Epidermal melanocyte (primary cell): Measurements from ENCODE around the gene TIMM10B.

Source experiments
- DNase-seq: peaks from one replicate; pipeline ENCODE4 v3.0.0; 2011; ENCODE audit warnings: low spot score; ENCODE audit not compliant: insufficient read length

Gene TIMM10B

GRCh38 chr11:6469599-6469998 is 11.7 kb upstream of the TIMM10B start:
- no peak for DNase-seq

DNA sequence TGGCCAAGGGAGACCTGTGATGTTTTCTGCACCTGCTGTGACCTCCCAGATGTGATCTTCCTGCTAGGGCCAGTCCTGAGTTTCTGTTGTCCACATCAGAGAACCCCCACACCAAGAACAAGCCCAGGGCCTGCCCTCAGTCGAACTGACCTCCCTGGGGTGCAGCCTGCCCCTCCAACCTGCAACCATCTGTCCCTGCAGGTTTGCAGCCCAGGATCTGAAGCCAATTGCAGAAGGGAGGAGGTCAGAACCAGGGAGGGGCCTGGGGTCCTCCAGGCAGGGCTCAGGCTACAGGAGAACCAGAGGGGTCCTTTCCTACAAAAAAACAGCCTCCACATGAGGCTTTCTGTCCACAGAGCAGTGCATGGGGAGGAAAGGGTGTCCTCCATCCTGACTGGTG is 8.4 kb upstream of the TIMM10B start:
- DNase-seq: no peak

GRCh38 chr11:6473451-6474412 is 7.6 kb upstream of the TIMM10B start, which contains the start of gene TRIM3:
TRIM3 (minus strand) TSS chr11:6473941; CDS start chr11:6465695, 8,246 bp downstream.
- DNase-seq: peak; percentile 96

- DNase-seq: no peak
Observed at GRCh38 chr11:6474413-6474792, 6.9 kb upstream of the TIMM10B start.

DNA sequence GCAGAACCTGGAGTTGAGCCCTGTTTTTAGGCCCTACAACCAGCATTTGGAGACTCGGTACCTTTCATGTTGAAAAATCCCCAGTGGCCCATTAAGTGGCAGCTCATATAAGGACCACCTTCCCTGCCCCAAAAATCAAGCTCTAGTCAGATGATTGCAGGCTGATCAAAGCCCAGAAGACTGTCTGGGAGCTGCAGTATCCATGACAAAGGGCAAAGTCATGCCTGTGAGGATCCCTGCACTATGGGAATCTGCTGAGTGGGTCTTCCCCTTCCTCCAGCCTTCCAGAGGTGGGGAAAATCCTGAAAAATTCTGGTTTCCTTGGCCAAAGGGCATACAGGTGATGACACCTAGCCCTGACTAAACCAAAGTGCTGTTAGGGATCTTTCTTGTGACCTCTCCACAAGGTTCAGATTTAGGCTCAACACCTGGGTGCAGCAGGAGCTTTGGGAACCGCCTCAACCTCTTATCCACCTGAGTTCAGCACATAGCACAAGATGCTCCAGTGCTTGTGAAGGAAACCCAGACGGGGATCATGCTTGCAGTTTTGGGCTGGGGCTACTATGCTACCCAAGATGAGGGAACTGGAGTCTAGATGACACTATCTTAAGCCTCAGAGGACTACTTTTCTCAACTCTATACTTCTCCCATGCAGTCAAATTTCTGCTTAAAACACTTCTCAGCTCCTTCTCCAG is 6.3 kb upstream of the TIMM10B start:
- no peak for DNase-seq

GRCh38 chr11:6475936-6476335 is 5.4 kb upstream of the TIMM10B start:
- DNase-seq: no peak

DNA sequence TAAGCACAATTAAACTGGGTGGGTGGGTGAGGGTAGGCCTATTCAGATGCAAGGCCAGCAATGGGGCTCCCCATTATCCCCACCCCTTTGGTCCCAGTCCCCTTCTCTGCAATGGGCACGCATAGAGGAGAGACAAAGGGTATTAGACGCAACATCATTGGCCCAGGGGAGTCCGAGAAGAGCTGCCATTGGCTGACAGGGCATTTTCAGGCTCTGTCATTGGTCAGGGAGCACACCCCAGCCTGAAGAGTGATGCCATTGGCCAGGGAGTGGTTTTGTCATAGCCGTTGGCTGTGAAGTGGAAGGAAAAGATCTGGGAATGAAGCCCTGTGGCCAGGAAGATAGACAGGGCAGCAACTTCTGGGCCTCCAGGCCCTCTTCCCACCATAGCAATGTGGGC is 4.7 kb upstream of the TIMM10B start:
- DNase-seq: no peak

GRCh38 chr11:6480299-6480914 is 894 bp upstream of the TIMM10B start:
- no peak for DNase-seq

GRCh38 chr11:6481924-6482275 is 599 bp downstream of the TIMM10B start:
- DNase-seq: no peak

DNA sequence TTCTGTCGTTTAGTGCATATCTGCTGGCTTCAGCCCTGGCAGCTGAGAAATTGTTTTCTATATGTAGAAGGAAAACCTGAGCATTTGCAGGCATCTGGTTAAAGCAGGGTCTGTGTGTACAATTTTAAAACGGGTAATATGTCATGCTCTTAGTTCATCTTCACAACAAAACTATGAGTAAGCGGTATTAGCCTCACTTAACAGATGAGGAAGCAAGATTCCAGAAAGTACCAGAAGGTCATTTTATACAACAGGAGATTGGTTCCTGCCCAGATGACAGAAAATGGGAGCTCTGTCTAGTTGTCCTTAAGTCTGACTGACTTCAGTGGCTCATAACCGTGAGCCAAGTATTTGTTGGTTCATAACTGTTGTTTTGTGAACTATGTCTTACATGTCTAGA is 1.1 kb downstream of the TIMM10B start:
- no peak for DNase-seq

GRCh38 chr11:6483015-6483414 is 1.7 kb downstream of the TIMM10B start:
- no peak for DNase-seq

DNA sequence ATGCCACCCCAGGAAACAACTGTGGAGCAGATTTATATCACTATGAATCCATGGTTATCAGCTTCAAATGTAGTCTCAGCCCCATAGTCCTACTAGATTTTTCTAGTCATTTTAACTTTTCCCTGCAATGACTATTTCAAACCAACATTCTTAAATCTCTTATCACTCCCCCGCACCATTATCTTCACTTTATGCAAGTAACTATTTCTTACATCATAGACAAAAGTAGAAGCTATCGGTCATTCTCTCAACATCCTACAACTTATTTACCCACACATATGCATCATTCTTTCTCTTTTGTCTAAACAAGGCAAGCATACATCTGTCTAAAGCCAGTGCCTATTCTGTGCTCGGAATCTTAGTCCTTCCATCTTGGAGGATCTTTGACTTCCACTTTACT is 4.4 kb downstream of the TIMM10B start:
- no peak for DNase-seq

GRCh38 chr11:6486256-6486655 is 5.0 kb downstream of the TIMM10B start:
- DNase-seq: no peak

DNA sequence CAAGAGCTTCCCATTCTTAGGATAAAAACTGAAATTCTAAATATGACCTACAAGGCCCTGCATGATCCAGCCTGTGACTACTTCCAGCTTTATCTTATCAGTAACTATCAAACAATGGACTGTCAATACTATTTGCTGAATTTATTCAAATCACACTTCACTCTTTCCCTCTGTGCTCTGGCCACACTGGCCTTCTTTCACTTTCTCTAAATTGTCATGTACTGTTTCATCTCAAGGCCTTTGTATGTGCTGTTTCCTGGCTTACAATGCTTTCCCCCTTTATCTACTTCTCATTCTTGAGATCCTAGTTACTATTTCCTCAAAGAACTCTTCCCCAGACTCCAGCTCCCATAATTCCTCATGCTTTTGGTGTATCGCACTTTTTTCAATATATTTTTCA is 5.6 kb downstream of the TIMM10B start:
- no peak for DNase-seq

GRCh38 chr11:6488342-6488741 is 7.0 kb downstream of the TIMM10B start:
- DNase-seq: no peak

DNA sequence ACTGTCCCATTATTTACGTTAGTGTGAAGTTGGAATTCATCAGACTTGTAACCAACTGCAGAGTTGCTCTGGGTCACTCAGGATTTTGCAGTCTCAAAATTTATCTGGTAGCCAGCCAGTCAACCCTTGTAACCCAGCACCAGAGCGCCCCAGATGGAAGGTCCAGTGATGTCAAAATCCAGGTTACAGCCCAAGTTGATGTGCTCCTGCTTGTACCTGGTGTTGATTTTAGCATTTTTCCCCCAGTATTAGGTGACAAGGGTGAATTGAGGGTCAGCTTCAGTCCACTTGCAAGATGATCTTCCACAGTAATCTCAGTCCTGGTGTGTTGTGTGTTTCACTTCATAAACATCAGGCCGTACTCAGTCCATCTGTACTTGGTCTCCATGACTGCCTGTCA is 7.5 kb downstream of the TIMM10B start:
- no peak for DNase-seq

GRCh38 chr11:6489306-6489705 is 8.0 kb downstream of the TIMM10B start:
- DNase-seq: no peak

GRCh38 chr11:6497069-6497839 is 16.0 kb downstream of the TIMM10B start, which contains the start of gene DNHD1:
DNHD1 (plus strand) TSS chr11:6497280; CDS start chr11:6498216, 936 bp downstream.
- DNase-seq: no peak

DNA sequence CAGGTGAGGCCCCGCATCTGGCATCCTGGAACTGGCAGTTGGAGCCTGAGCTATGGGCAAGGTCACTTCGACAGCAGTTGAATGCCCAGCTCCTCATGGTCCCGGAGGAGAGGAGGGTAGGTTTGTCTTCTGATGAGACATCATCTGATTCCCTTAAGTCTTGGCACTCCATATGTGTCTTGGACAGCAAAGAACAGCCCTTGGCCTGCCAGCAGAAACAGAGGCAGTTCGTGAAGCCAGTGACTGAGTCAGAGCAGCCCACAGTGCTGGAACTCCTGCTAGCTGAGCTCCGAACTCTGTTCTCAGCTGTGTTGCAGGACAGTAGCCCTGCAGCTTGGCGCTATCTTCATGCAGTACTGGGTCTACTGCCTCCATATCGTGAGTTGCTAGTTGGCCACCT is 16.8 kb downstream of the TIMM10B start:
- no peak for DNase-seq

GRCh38 chr11:6498544-6498943 is 17.2 kb downstream of the TIMM10B start:
- no peak for DNase-seq

DNA sequence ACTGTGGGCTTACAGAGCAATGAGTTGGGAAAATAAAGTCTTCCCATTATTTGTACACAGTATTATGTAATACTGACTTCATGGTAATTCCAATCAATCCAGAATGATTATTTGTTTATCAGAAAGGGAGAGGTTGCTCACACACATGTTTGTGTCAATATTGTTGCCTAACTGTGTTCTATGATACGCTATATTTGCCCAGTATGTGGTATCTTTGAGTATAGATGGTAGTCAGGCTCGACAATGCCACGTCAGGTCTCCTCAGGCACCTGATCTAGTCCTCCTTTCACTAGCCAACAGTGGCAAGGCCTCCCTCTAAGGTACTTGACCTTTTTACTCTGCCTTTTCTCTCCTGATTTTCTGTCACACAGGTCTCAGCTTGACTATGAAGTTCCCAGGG is 21.1 kb downstream of the TIMM10B start:
- no peak for DNase-seq
